Rectal smooth muscle tissue (tissue), 1 donor: ENCODE data around the gene CITED2.

ENCODE experiments used
- H3K27ac ChIP-seq: one replicate; pipeline ENCODE4 v1.7.0; 2013; ENCODE audit warnings: low read depth, low read length, inconsistent platforms
- H3K27me3 ChIP-seq: one replicate; pipeline ENCODE4 v1.7.0; 2013; ENCODE audit warnings: low read length; ENCODE audit not compliant: control insufficient read depth, insufficient read depth
- H3K36me3 ChIP-seq: one replicate; pipeline ENCODE4 v1.7.0; 2013; ENCODE audit warnings: low read length; ENCODE audit not compliant: control insufficient read depth, insufficient read depth
- H3K4me1 ChIP-seq: one replicate; pipeline ENCODE4 v1.7.0; 2013; ENCODE audit warnings: low read length; ENCODE audit not compliant: control insufficient read depth, insufficient read depth
- H3K4me3 ChIP-seq: one replicate; pipeline ENCODE4 v1.7.0; 2013; ENCODE audit warnings: low read length
- H3K9ac ChIP-seq: one replicate; pipeline ENCODE4 v1.7.0; 2013; ENCODE audit warnings: low read length

Gene CITED2

DNA sequence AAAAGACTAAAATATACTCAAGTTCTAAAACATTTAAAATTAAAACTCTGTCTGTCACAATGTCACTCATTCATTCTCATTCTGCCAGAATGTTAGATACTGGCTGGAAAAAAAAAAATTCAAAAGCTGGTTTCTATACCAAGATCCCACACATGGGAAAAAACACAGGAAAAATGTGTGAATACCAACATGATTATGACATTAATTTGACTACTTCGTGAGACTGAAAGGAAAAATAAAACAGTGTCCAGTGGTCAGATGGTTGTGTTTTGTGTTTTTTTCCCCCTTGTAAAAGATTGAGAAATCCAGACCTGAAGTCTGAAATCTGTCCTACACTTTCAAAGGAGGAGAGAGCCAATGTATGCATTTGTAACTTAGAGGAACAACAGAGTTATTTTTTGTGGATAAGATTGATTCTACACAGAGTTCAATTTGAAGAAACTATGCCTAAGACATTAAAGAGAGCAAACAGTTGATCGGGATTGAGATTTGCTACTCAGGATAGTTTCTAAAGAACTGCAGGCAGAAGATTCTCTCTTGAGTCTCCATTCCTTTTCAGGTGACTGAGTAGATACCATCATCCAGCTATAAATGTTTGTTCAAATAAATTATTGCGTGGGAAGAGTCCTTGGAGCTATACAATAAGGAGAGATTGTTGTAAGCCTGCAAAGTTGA lies 43.5 kb downstream of the CITED2 start:
- H3K27ac ChIP-seq: no peak overlapping the region
- no peaks in the 10 kb centered on the region for H3K36me3 ChIP-seq
- H3K4me1 ChIP-seq: no peaks in the 10 kb centered on the region
- H3K9ac ChIP-seq: no peak overlapping the region
- no peak overlapping the region for H3K4me3 ChIP-seq
- H3K27me3 ChIP-seq: no peaks in the 10 kb centered on the region

DNA sequence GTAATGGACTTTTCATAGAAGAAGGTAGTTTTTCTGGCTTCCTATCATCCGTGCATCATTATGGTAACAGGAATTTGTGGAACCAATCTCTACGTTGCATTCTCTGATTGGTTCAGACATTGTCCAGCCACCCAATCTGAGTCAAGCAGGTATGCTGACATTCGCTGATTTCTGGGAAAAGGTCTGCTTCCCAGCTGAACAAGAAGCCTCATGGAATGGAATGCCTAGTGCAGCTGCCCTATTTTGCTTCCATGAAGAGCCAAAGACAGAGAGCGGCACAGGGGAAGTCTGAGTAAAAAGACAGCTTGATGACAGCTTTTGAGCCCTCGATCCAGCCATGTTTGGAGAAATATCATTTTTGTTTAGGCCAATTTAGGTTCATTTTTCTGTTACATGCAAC lies 44.1 kb downstream of the CITED2 start:
- H3K4me1 ChIP-seq: no peaks in the 10 kb centered on the region
- no peaks in the 10 kb centered on the region for H3K36me3 ChIP-seq
- no peak overlapping the region for H3K27ac ChIP-seq

DNA sequence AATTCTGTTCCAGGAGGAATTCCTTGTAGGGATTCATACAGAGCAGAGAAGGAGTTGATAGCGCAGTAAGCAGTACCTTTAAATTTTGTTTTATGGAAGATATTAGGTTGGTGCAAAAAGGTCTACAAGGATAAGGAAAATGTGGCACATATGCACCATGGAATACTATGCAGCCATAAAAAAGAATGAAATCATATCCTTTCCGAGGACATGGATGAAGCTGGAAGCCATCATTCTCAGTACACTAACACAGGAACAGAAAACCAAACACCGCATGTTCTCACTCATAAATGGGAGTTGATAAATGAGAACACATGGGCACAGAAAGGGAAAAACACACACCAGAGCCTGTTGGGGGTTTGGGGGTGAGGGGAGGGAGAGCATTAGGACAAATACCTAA lies 45.2 kb downstream of the CITED2 start:
- Histone ChIP-seq H3K27ac (no peak overlapping the region), H3K4me1 (no peaks in the 10 kb centered on the region), H3K36me3 (no peaks in the 10 kb centered on the region), H3K4me3 (no peak overlapping the region), H3K9ac (no peak overlapping the region), H3K27me3 (no peaks in the 10 kb centered on the region)

More for the DNA sequence above, 44.1 kb downstream of the CITED2 start:
- Histone ChIP-seq H3K9ac (no peak overlapping the region), H3K27me3 (no peaks in the 10 kb centered on the region), H3K4me3 (no peak overlapping the region)

DNA sequence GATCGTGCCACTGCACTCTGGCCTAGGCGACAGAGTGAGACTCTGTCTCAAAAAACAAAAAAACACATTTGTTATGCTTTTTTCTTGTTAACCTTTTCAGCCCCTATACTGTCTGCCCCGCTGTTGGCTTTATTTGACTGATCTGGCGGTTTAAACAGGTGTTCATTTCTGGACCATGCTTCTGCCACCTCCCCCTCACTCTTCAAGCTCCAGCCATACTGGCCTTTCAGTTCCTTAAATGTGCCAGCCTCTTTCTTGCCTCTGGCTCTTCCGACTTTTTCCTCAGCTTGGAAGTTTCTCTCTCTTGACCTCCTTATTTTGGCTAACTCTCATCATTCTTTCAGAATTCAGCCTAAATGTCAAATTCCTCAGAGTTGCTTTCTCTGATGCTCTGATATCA lies 47.4 kb downstream of the CITED2 start:
- Histone ChIP-seq H3K27me3 (no peaks in the 10 kb centered on the region), H3K27ac (no peak overlapping the region), H3K4me1 (no peaks in the 10 kb centered on the region), H3K4me3 (no peak overlapping the region), H3K9ac (no peak overlapping the region), H3K36me3 (no peaks in the 10 kb centered on the region)

DNA sequence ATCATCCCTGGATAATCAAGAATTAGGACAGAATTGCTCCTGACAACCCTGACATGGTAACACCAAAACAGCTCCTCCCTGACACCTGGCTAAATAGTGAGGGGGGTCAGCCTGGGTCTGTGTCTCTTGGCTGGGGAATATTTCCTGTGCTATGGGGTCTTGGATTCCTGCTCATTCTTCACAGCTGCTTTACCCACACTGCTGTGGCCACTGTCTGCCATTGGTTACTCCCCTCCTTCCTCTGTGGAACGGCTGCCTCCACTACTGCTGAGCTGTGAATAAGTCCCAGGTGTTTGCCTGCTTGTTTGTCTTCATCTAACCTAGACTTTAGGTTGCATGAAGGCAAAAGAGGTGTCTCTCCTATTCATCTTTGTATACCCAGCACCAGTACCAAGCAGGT lies 48.8 kb downstream of the CITED2 start:
- H3K4me3 ChIP-seq: no peak overlapping the region

DNA sequence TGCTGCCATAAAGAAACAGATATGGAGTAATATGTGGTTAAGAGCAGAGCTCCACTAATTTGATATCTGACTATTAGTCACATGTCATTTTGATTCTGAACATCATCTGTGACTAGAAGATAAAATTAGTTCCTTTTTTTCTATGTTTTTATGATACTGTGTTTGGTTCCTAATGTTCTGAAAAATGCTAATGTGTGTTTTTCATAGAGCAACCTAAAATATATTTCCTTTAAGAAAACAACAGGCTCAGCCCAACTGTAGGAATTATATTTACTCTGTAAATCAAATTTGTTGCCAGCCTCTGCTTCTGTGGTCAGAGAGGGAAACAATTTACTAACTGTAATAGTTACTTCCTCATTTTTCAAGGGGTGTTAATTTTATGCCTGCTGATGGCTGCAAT lies 49.3 kb downstream of the CITED2 start:
- H3K36me3 ChIP-seq: no peaks in the 10 kb centered on the region
- H3K27ac ChIP-seq: no peak overlapping the region
- H3K4me1 ChIP-seq: no peaks in the 10 kb centered on the region
- H3K27me3 ChIP-seq: no peaks in the 10 kb centered on the region
- H3K9ac ChIP-seq: no peak overlapping the region
- no peak overlapping the region for H3K4me3 ChIP-seq

More for the DNA sequence above, 48.8 kb downstream of the CITED2 start:
- Histone ChIP-seq H3K36me3 (no peaks in the 10 kb centered on the region), H3K27me3 (no peaks in the 10 kb centered on the region), H3K4me1 (no peaks in the 10 kb centered on the region), H3K9ac (no peak overlapping the region), H3K27ac (no peak overlapping the region)

DNA sequence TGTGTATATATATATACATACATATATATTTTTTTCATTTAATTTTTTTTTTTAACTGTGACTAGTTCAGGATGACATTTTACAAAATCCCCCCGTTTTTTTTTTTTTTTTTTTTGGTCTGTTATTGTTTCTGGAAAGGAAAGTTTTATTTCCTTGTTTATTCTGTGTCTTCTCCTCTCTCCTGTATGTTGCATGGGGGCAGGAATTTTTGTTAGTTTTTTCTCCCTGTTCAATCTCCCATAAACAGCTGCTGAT lies 50.2 kb downstream of the CITED2 start:
- Histone ChIP-seq H3K4me3 (no peak overlapping the region), H3K4me1 (no peaks in the 10 kb centered on the region), H3K27ac (no peak overlapping the region), H3K36me3 (no peaks in the 10 kb centered on the region), H3K27me3 (no peaks in the 10 kb centered on the region), H3K9ac (no peak overlapping the region)

DNA sequence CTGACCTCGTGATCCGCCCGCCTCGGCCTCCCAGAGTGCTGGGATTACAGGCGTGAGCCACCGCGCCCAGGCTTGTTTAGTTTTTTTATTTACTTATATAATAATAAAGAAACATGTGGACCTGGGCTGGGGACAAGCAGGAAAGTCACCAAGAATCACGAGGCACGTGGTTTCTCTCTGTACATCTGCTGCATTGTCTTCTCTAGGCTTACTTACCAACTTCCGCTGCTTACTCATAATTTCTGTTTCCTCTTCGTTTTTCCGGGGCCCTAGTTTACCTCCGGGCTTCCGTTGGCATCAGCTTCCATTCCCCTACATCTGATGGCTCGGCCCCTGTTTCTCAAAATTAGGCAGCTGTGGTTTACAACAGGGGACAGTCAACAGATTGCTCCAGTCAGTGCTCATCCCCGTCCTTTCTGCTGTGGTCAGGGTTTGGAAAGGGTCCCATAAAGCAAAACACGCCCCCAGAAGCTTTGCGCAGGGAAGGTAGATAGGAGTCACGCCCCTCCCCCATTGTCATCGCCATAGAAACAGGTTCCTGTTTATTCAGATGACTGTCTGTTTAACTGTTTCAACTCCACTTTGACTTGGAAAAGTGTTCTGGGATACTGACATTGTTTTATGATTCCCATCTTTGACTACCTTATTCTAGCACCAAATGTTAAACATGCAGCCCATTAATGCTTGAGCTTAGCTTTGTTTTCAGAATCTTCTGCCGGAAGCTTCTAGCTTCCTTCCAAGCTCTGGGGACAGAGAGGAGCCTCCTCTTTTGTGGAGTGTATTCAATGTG lies 50.7 kb downstream of the CITED2 start:
- peak overlapping the region; percentile 50 for H3K4me3 ChIP-seq
- H3K36me3 ChIP-seq: no peaks in the 10 kb centered on the region
- H3K27ac ChIP-seq: peak overlapping the region; percentile 14
- no peaks in the 10 kb centered on the region for H3K4me1 ChIP-seq
- H3K9ac ChIP-seq: no peak overlapping the region
- no peaks in the 10 kb centered on the region for H3K27me3 ChIP-seq
